Transverse colon (tissue), 4 donors: Measurements from ENCODE around the gene MEG3.

ENCODE experiments used
- EP300 ChIP-seq: sonication (generic); formaldehyde crosslinking; IDR thresholded peaks from one replicate; pipeline ENCODE4 v1.6.1; 2017; ENCODE audit warnings: antibody characterized with exemption, low read depth
- POLR2A ChIP-seq: fragments of 450-650 bp; IDR thresholded peaks from one replicate; pipeline ENCODE4 v1.6.1; 2016; ENCODE audit warnings: antibody characterized with exemption, mild to moderate bottlenecking, moderate library complexity
- POLR2AphosphoS5 ChIP-seq, 3 donors: sonication (generic); formaldehyde crosslinking; IDR thresholded peaks; one replicate each; pipeline ENCODE4 v1.6.1; 2016; ENCODE audit warnings: antibody characterized with exemption in 3 of 3
- TF ChIP-seq, protein P1 (sequence below), 5 experiments: fragments of 200-600 bp in 3 of 5; fragments of 450-650 bp in 2 of 5; sonication (generic) in 3 of 5; IDR thresholded peaks; 1 replicate in 2 of 5; 2 replicates in 3 of 5; pipeline ENCODE4 v1.5.1; 2016 to 2017; ENCODE audit warnings: antibody characterized with exemption in 5 of 5, inconsistent platforms in 3 of 5, mild to moderate bottlenecking in 2 of 5, moderate library complexity in 1 of 5

DNA sequence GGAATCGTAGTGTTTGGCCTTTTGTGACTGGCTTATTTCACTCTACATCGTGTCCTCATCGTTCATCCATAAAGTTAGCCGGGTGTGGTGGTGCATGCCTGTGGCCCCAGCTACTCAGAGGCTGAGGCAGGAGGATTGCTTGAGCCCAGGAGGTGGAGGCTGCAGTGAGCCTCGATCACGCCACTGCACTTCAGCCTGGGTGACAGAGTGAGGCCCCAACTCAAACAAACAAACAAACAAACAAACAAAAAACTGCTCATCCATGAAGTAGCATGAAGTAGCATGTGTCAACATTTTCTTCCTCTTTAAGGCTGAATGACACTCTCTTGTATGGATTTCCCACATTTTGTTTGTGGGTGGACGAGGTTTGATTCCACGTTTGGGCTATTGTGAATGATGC lies 44.0 kb upstream of the MEG3 start:
- TF ChIP-seq POLR2AphosphoS5 (IDR thresholded peaks at IDR 0.05), result no peak
- TF ChIP-seq, protein P1, sequence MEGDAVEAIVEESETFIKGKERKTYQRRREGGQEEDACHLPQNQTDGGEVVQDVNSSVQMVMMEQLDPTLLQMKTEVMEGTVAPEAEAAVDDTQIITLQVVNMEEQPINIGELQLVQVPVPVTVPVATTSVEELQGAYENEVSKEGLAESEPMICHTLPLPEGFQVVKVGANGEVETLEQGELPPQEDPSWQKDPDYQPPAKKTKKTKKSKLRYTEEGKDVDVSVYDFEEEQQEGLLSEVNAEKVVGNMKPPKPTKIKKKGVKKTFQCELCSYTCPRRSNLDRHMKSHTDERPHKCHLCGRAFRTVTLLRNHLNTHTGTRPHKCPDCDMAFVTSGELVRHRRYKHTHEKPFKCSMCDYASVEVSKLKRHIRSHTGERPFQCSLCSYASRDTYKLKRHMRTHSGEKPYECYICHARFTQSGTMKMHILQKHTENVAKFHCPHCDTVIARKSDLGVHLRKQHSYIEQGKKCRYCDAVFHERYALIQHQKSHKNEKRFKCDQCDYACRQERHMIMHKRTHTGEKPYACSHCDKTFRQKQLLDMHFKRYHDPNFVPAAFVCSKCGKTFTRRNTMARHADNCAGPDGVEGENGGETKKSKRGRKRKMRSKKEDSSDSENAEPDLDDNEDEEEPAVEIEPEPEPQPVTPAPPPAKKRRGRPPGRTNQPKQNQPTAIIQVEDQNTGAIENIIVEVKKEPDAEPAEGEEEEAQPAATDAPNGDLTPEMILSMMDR (IDR thresholded peaks at IDR 0.05), result no peak
- no peak for TF ChIP-seq EP300
- no peak for TF ChIP-seq POLR2A
